Endothelial cell of umbilical vein (primary cell): ENCODE data around the gene TRMT2A.

Experiments used
- CTCF ChIP-seq, 2 donors: IDR thresholded peaks; 1 replicate in 1 of 2; 2 replicates in 1 of 2; pipeline ENCODE4 v1.5.1; 2011; ENCODE audit warnings: low read length in 2 of 2, mild to moderate bottlenecking in 2 of 2, moderate library complexity in 2 of 2, control low read depth in 1 of 2, inconsistent platforms in 1 of 2, low read depth in 1 of 2; ENCODE audit not compliant: insufficient read depth in 1 of 2; ENCODE audit errors: extremely low read depth in 1 of 2
- POLR2A ChIP-seq: IDR thresholded peaks from 2 replicates; pipeline ENCODE4 v1.6.1; 2012; ENCODE audit warnings: low read depth, mild to moderate bottlenecking, control low read depth, low read length

- TF ChIP-seq CTCF (IDR thresholded peaks at IDR 0.05; ENCODE audit: extremely low read depth in 1 of 2, insufficient read depth in 1 of 2, low read depth in 1 of 2, low read length in 2 of 2) (no peak), POLR2A (no peak)
Observed at GRCh38 chr22:20121856-20122415, 4.9 kb upstream of the TRMT2A start.
